HG03439 (cell line): ENCODE results near the gene RNF225.
"Not testable (repeated sequence)": the region's sequence is repeated elsewhere in the genome, so short reads cannot be mapped to it uniquely, and the experiment has no call there.

ENCODE experiments used
- ATAC-seq: cut with Tn5 transposase; IDR thresholded peaks from one replicate; pipeline ENCODE4 v1.9.1; 2021; ENCODE audit warnings: mild to moderate bottlenecking, moderate library complexity; ENCODE audit not compliant: unreplicated experiment

The RNF225 gene

GRCh38 chr19:58361900-58362271 lies 33.6 kb upstream of the RNF225 start:
- peak; percentile 20 for ATAC-seq

DNA sequence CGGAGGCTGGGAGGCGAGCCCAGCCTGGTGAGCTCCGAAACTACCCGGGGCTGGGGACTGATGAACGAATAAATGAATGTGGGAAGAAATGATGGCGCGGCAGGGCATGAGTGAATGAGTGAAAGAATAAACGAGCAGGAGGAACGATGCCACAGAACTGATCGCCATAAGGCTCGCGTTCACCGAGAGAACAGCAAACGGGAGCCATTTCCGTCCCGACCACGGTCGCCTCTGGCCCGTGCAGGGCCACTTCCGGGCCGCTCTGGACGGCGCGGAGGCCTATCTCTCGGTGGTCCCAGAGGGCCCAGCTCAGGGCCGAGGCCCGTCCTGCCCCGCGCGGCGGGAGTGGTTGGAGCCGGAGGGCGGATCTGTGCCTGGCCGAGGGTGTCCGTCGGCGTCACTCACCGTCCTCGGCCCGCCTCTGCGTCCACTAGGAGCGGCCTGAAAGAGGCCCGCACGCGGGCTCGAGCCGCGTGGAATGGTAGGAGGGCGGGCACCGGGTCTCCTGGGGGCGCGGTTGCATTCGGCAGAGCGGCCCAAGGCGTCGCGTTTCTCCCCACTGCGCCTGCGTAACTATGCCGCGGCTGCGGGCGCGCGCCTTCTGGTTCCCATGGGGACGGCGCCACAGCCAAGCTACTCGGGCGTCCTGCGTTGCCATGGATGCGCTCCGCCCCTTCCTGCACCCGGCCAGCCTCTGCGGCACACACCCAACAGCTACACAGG lies 33.0 kb upstream of the RNF225 start, which contains the start of gene ZNF497:
TSS of gene ZNF497 (minus strand) at position 480 of the 723 bp plus-strand sequence. CDS start 5,116 bp downstream, outside the sequence.
- ATAC-seq = peak; percentile 84

GRCh38 chr19:58364146-58364545 lies 31.3 kb upstream of the RNF225 start:
- ATAC-seq = no peak

GRCh38 chr19:58366585-58367430 lies 28.6 kb upstream of the RNF225 start:
- ATAC-seq = no peak

GRCh38 chr19:58367698-58368454 lies 27.6 kb upstream of the RNF225 start:
- no peak for ATAC-seq

- no peak for ATAC-seq
Observed at GRCh38 chr19:58368561-58369360, 26.7 kb upstream of the RNF225 start.

- ATAC-seq = no peak
Observed at GRCh38 chr19:58372311-58373133, 22.9 kb upstream of the RNF225 start.

DNA sequence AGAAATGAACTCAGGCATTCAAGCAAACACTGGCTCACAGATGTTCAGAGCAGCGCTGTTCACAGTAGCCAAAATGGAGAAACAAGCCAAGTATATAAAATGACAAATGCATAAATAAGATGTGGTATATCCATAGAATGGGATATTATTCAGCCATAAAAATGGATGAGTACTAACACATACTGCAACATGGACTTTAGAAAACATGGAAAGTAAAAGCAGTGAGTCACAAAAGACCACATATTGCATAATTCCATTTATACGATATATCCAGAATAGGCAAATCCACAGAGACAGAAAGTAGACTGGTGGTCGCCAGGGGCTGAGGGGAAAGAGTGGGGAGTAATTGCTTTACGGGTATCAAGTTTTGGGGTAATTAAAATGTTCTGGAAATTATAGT lies 21.3 kb upstream of the RNF225 start:
- ATAC-seq = no peak

- not testable (repeated sequence) for ATAC-seq
Observed at GRCh38 chr19:58376724-58377123, 18.7 kb upstream of the RNF225 start.

- no peak for ATAC-seq
Observed at GRCh38 chr19:58379246-58379645, 16.2 kb upstream of the RNF225 start.

DNA sequence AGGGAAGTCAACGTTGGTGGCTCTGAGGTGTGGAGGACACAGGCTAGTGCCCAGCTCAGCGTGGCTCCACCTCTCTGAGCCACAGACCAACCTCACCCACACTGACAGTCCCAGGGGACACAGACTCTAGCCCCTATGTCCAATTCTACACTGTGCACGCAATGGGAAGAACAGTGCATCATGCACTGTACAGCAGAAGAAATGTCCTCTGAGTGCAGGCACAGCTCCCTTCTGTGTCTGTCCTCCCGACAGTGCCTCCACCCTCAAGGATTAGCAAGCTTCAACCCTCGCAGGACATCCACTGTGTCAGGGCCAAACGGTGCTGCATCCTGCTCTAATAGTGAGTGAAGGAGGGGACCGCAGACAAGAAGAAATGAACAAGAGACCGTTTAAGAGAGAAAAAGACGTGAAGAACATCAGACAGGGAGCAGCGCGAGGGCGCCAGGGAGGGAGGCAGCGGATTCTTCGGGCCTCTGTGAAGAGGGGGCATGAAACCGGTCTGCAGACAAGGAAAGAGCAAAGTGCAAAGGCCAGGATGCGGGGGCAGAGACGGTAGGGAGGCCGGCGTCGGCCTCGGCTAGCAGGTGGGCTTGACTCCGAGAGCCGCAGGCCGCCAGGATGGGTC lies 15.3 kb upstream of the RNF225 start:
- no peak for ATAC-seq

GRCh38 chr19:58380662-58381459 lies 14.6 kb upstream of the RNF225 start, which contains the start of gene ZNF837:
ZNF837 (minus strand) TSS chr19:58381030; CDS start chr19:58369332, 11,698 bp downstream.
- ATAC-seq = peak; percentile 76

- no peak for ATAC-seq
Observed at GRCh38 chr19:58381460-58382212, 13.8 kb upstream of the RNF225 start.

GRCh38 chr19:58382997-58383603 lies 12.4 kb upstream of the RNF225 start:
- no peak for ATAC-seq

DNA sequence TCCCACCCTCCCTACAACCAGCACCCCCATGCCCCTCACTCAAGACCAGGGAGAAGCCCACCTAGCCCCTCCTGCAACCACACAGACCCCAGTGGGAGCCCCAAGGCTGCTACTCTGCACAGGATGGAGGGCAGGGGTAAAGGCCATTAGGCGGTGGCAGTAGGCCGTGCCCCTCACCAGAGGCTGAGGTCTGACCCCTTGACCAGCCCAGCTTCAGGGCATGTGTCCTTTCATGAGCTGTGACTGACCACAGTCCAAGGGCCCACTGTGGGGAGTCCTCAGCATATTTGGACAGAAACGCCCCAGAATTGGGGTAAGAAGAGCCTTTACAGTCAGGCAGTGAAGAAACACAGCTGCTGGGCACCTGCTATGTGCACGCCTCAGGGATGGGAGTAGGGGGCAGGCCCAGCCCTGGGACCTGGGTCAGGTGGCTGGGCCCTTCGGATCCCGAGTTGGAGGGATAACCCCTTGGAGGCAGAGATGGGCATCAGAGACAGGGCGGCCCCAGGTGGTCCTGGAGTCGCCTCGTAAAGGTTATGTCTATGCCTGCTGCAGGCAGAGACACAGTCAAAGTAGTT lies 10.1 kb upstream of the RNF225 start:
- ATAC-seq = no peak

- peak; percentile 3 for ATAC-seq
Observed at GRCh38 chr19:58385891-58386575, 9.4 kb upstream of the RNF225 start.
